Loucy (cell line): ENCODE measurements around the gene PTGER3.

Experiments
- H2AFZ ChIP-seq: fragments of 200-600 bp; sonication (generic); 2 replicates; pipeline ENCODE4 v1.6.0; 2016; ENCODE audit warnings: antibody characterized with exemption, mild to moderate bottlenecking, low read length, moderate library complexity
- H3F3A ChIP-seq: fragments of 200-600 bp; 2 replicates; pipeline ENCODE4 v1.6.0; 2016; ENCODE audit warnings: antibody characterized with exemption, low read depth, mild to moderate bottlenecking
- H3K27me3 ChIP-seq: fragments of 200-600 bp; sonication (generic); 2 replicates; pipeline ENCODE4 v1.6.1; 2014; ENCODE audit warnings: low read length, mild to moderate bottlenecking; ENCODE audit not compliant: insufficient read depth, poor library complexity, severe bottlenecking
- H3K36me3 ChIP-seq: fragments of 200-600 bp; sonication (generic); 2 replicates; pipeline ENCODE4 v1.6.1; 2016; ENCODE audit warnings: low read length; ENCODE audit not compliant: insufficient read depth
- H3K4me1 ChIP-seq: fragments of 200-600 bp; sonication (generic); 2 replicates; pipeline ENCODE4 v1.5.1; 2014; ENCODE audit warnings: low read length, mild to moderate bottlenecking; ENCODE audit not compliant: insufficient read depth, poor library complexity, severe bottlenecking
- H3K4me2 ChIP-seq: fragments of 200-600 bp; sonication (generic); 2 replicates; pipeline ENCODE4 v1.6.0; 2014; ENCODE audit warnings: antibody characterized with exemption, low read length, low read depth, mild to moderate bottlenecking; ENCODE audit not compliant: poor library complexity, severe bottlenecking
- H3K4me3 ChIP-seq: fragments of 200-600 bp; sonication (generic); 2 replicates; pipeline ENCODE4 v1.5.1; 2014; ENCODE audit warnings: low read length, mild to moderate bottlenecking, mixed read lengths; ENCODE audit not compliant: poor library complexity, severe bottlenecking
- H3K79me2 ChIP-seq: fragments of 200-600 bp; sonication (generic); 2 replicates; pipeline ENCODE4 v1.6.1; 2014; ENCODE audit warnings: low read length; ENCODE audit not compliant: insufficient read depth
- H3K9ac ChIP-seq: fragments of 200-600 bp; sonication (generic); 2 replicates; pipeline ENCODE4 v1.6.0; 2014; ENCODE audit warnings: mild to moderate bottlenecking, low read depth, low read length, moderate library complexity; ENCODE audit not compliant: poor library complexity, severe bottlenecking
- H3K9me2 ChIP-seq: fragments of 200-600 bp; sonication (generic); replicated peaks from 2 replicates; pipeline ENCODE4 v1.6.1; 2016; ENCODE audit warnings: low read depth, low read length, mixed read lengths
- H3K9me3 ChIP-seq: fragments of 200-600 bp; sonication (generic); 2 replicates; pipeline ENCODE4 v1.6.1; 2014; ENCODE audit warnings: mild to moderate bottlenecking, antibody characterized with exemption, low read length, low read depth; ENCODE audit not compliant: insufficient read depth
- H4K20me1 ChIP-seq: fragments of 200-600 bp; sonication (generic); 2 replicates; pipeline ENCODE4 v1.6.0; 2014; ENCODE audit warnings: antibody characterized with exemption, low read length, mild to moderate bottlenecking; ENCODE audit not compliant: insufficient read depth, poor library complexity, severe bottlenecking
- CTCF ChIP-seq: fragments of 200-600 bp; sonication (generic); conservative IDR thresholded peaks from 2 replicates; pipeline ENCODE4 v1.5.1; 2014; ENCODE audit warnings: mild to moderate bottlenecking, antibody characterized with exemption, low read length
- EZH2phosphoT487 ChIP-seq: fragments of 200-600 bp; IDR thresholded peaks from 2 replicates; pipeline ENCODE4 v1.6.1; 2018; ENCODE audit warnings: antibody characterized with exemption, mild to moderate bottlenecking, moderate library complexity, borderline replicate concordance

PTGER3 gene

GRCh38 chr1:71043065-71043464 lies 4.6 kb downstream of the PTGER3 start:
- no peaks in the 10 kb centered on the region for H3K9me2 ChIP-seq
- no peaks in the 10 kb centered on the region for H3K9me3 ChIP-seq
- H3K4me2 ChIP-seq = peak overlapping the region; percentile 75
- H3K9ac ChIP-seq = no peak overlapping the region
- H3K27me3 ChIP-seq = no peaks in the 10 kb centered on the region
- H4K20me1 ChIP-seq = peaks cover 15% of the 10 kb centered on the region
- peak overlapping the region; percentile 61 for H3K4me3 ChIP-seq
- no peak overlapping the region for H2AFZ ChIP-seq
- no peaks in the 10 kb centered on the region for H3F3A ChIP-seq
- H3K79me2 ChIP-seq = peaks cover 57% of the 10 kb centered on the region
- H3K36me3 ChIP-seq = no peaks in the 10 kb centered on the region
- peaks cover 57% of the 10 kb centered on the region for H3K4me1 ChIP-seq
- no peak for TF ChIP-seq CTCF
- TF ChIP-seq EZH2phosphoT487 = no peak

GRCh38 chr1:71041806-71042205 lies 5.8 kb downstream of the PTGER3 start:
- no peaks in the 10 kb centered on the region for H3K9me2 ChIP-seq
- H3F3A ChIP-seq = no peaks in the 10 kb centered on the region
- peaks cover 61% of the 10 kb centered on the region for H3K4me1 ChIP-seq
- no peak overlapping the region for H2AFZ ChIP-seq
- no peaks in the 10 kb centered on the region for H3K9me3 ChIP-seq
- H4K20me1 ChIP-seq = peaks cover 15% of the 10 kb centered on the region
- H3K9ac ChIP-seq = peak overlapping the region; percentile 15
- peak overlapping the region; percentile 75 for H3K4me2 ChIP-seq
- H3K4me3 ChIP-seq = peak overlapping the region; percentile 61
- no peak for TF ChIP-seq EZH2phosphoT487
- no peak for TF ChIP-seq CTCF
- no peaks in the 10 kb centered on the region for H3K27me3 ChIP-seq
- 0 out of 2 replicates have a peak, but pooled peaks cover 3% of the 10 kb centered on the region for H3K36me3 ChIP-seq
- peaks cover 55% of the 10 kb centered on the region for H3K79me2 ChIP-seq

- H3F3A ChIP-seq = no peaks in the 10 kb centered on the region
- H3K9ac ChIP-seq = no peak overlapping the region
- H3K4me1 ChIP-seq = peaks cover 60% of the 10 kb centered on the region
- H3K9me2 ChIP-seq = no peaks in the 10 kb centered on the region
- H3K4me2 ChIP-seq = peak overlapping the region; percentile 75
- no peak overlapping the region for H3K4me3 ChIP-seq
- TF ChIP-seq CTCF (no peak), EZH2phosphoT487 (no peak)
- H4K20me1 ChIP-seq = peaks cover 10% of the 10 kb centered on the region
- H3K36me3 ChIP-seq = 0 out of 2 replicates have a peak, but pooled peaks cover 3% of the 10 kb centered on the region
- no peak overlapping the region for H2AFZ ChIP-seq
- no peaks in the 10 kb centered on the region for H3K9me3 ChIP-seq
- H3K27me3 ChIP-seq = no peaks in the 10 kb centered on the region
- H3K79me2 ChIP-seq = peaks cover 39% of the 10 kb centered on the region
Measured at GRCh38 chr1:71039661-71040262, 7.9 kb downstream of the PTGER3 start.
